H1 (cell line): ENCODE data around the gene CCNL2. TPM values are rescaled to one million over a fixed set of nuclear protein-coding genes. Genes with fewer than 3 reads are reported as not detected.

Source experiments
- CTCF ChIA-PET: fragments of 300-600 bp; sonication (Branson Sonifier 250); formaldehyde crosslinking; loops from one replicate; lab custom pipeline; 2021; ENCODE audit not compliant: partially characterized antibody; lab: Charles Lee
- POLR2A ChIA-PET: fragments of 300-600 bp; sonication (Branson Sonifier 250); formaldehyde crosslinking; loops from one replicate; lab custom pipeline; 2021; ENCODE audit warnings: inconsistent platforms; ENCODE audit not compliant: partially characterized antibody; lab: Charles Lee
- DNase-seq, 2 experiments: peaks; one replicate each; pipeline versions ENCODE4 v3.0.0 to v3.0.0-alpha.2; 2010 to 2022; ENCODE audit warnings: low spot score in 2 of 2, low read depth in 1 of 2, mixed read lengths in 1 of 2
- FAIRE-seq: peaks from 2 replicates; lab custom pipeline; 2011; peaks lifted over from hg19 to GRCh38; lab: Jason Lieb, UNC
- H2AFZ ChIP-seq: 2 replicates; pipeline ENCODE4 v1.8.1; 2012; ENCODE audit warnings: low read length, inconsistent platforms
- H2AK5ac ChIP-seq: 2 replicates; pipeline ENCODE4 v1.6.1; 2013; ENCODE audit warnings: low read depth, low read length
- H2BK120ac ChIP-seq: replicated peaks from 2 replicates; pipeline ENCODE3; 2013; ENCODE audit warnings: low read depth, low read length, inconsistent platforms
- H2BK12ac ChIP-seq: 2 replicates; pipeline ENCODE4 v1.6.1; 2013; ENCODE audit warnings: low read depth, low read length
- H2BK15ac ChIP-seq: 2 replicates; pipeline ENCODE4 v1.6.1; 2013; ENCODE audit warnings: low read length
- H2BK20ac ChIP-seq: 2 replicates; pipeline ENCODE4 v1.6.1; 2013; ENCODE audit warnings: low read length
- H2BK5ac ChIP-seq: 2 replicates; pipeline ENCODE4 v1.6.1; 2013; ENCODE audit warnings: low read depth, low read length
- H3K14ac ChIP-seq: 2 replicates; pipeline ENCODE4 v1.6.1; 2013; ENCODE audit warnings: inconsistent platforms; ENCODE audit not compliant: insufficient read length
- H3K18ac ChIP-seq: 2 replicates; pipeline ENCODE4 v1.6.1; 2013; ENCODE audit warnings: low read length; ENCODE audit errors: extremely low read depth
- H3K23ac ChIP-seq: 2 replicates; pipeline ENCODE4 v1.6.1; 2013; ENCODE audit warnings: inconsistent platforms; ENCODE audit not compliant: insufficient read length
- H3K23me2 ChIP-seq: 2 replicates; pipeline ENCODE4 v1.6.1; 2013; ENCODE audit warnings: low read depth, low read length
- H3K27ac ChIP-seq: 2 replicates; pipeline ENCODE4 v1.6.1; 2011; ENCODE audit warnings: low read depth, low read length, inconsistent platforms
- H3K27me3 ChIP-seq, 4 experiments: replicated peaks in 1 of 4; 1 replicate in 1 of 4; 2 replicates in 3 of 4; pipeline versions ENCODE4 v1.6.1 to v1.8.1; 2011 to 2013; ENCODE audit warnings: low read length in 3 of 4, mild to moderate bottlenecking in 3 of 4, inconsistent platforms in 2 of 4, mixed read lengths in 2 of 4, moderate library complexity in 1 of 4; ENCODE audit not compliant: control insufficient read depth in 3 of 4, insufficient read depth in 3 of 4; ENCODE audit errors: extremely low read depth in 1 of 4
- H3K36me3 ChIP-seq, 4 experiments: 2 replicates each; pipeline versions ENCODE4 v1.6.1 to v1.8.1; 2011 to 2013; ENCODE audit warnings: mild to moderate bottlenecking in 4 of 4, low read length in 3 of 4, moderate library complexity in 2 of 4, control low read depth in 1 of 4, inconsistent platforms in 1 of 4; ENCODE audit not compliant: insufficient read depth in 4 of 4, control insufficient read depth in 2 of 4
- H3K4ac ChIP-seq: replicated peaks from 2 replicates; pipeline ENCODE3; 2013; ENCODE audit warnings: low read length, low read depth, mixed read lengths, inconsistent platforms; ENCODE audit not compliant: insufficient read length
- H3K4me1 ChIP-seq, 4 experiments: replicated peaks in 1 of 4; 1 replicate in 1 of 4; 2 replicates in 3 of 4; pipeline versions ENCODE4 v1.6.1 to v1.8.1; 2011 to 2013; ENCODE audit warnings: low read length in 3 of 4, inconsistent platforms in 2 of 4, mixed read lengths in 1 of 4; ENCODE audit not compliant: insufficient read depth in 4 of 4, control insufficient read depth in 3 of 4
- H3K4me2 ChIP-seq, 2 experiments: 2 replicates each; pipeline versions ENCODE4 v1.6.1 to v1.8.1; 2011 to 2013; ENCODE audit warnings: low read depth in 2 of 2, low read length in 2 of 2, control low read depth in 1 of 2, inconsistent platforms in 1 of 2, mild to moderate bottlenecking in 1 of 2; ENCODE audit not compliant: insufficient read depth in 1 of 2
- H3K4me3 ChIP-seq, 4 experiments: fragments of 200-600, 300-600 bp in 1 of 4; sonication (generic), shearing (Covaris generic), sonication (Bioruptor Twin) in 1 of 4; 2 replicates each; pipeline versions ENCODE4 v1.5.1 to v1.8.1; 2011 to 2016; ENCODE audit warnings: low read length in 4 of 4, low read depth in 3 of 4, control low read depth in 2 of 4, inconsistent platforms in 2 of 4, mild to moderate bottlenecking in 2 of 4, mixed read lengths in 1 of 4, moderate library complexity in 1 of 4; ENCODE audit not compliant: insufficient read depth in 2 of 4; ENCODE audit errors: extremely low read depth in 1 of 4
- H3K56ac ChIP-seq: replicated peaks from 2 replicates; pipeline ENCODE3; 2013; ENCODE audit warnings: low read depth, mild to moderate bottlenecking, mixed read lengths, low read length, inconsistent platforms; ENCODE audit not compliant: insufficient read length
- H3K79me1 ChIP-seq: 2 replicates; pipeline ENCODE4 v1.6.1; 2013; ENCODE audit warnings: low read depth, low read length, control low read depth
- H3K79me2 ChIP-seq, 2 experiments: 2 replicates each; pipeline versions ENCODE4 v1.6.1 to v1.8.1; 2012 to 2013; ENCODE audit warnings: low read length in 2 of 2, mild to moderate bottlenecking in 2 of 2, inconsistent platforms in 1 of 2; ENCODE audit not compliant: insufficient read depth in 2 of 2, control insufficient read depth in 1 of 2
- H3K9ac ChIP-seq, 4 experiments: replicated peaks in 1 of 4; 1 replicate in 1 of 4; 2 replicates in 3 of 4; pipeline versions ENCODE4 v1.6.1 to v1.8.1; 2011 to 2013; ENCODE audit warnings: low read depth in 3 of 4, low read length in 3 of 4, control low read depth in 2 of 4, mild to moderate bottlenecking in 2 of 4, moderate library complexity in 2 of 4, inconsistent platforms in 1 of 4; ENCODE audit errors: extremely low read depth in 1 of 4
- H3K9me3 ChIP-seq, 2 experiments: 2 replicates each; pipeline versions ENCODE4 v1.6.1 to v1.8.1; 2012 to 2013; ENCODE audit warnings: mild to moderate bottlenecking in 2 of 2, moderate library complexity in 2 of 2, control low read depth in 1 of 2, inconsistent platforms in 1 of 2, low read depth in 1 of 2, low read length in 1 of 2, mixed read lengths in 1 of 2; ENCODE audit not compliant: insufficient read depth in 2 of 2
- H4K20me1 ChIP-seq, 2 experiments: replicated peaks in 1 of 2; 2 replicates each; pipeline versions ENCODE3 to v1.8.1; 2011 to 2013; ENCODE audit warnings: inconsistent platforms in 2 of 2, low read length in 2 of 2, mild to moderate bottlenecking in 1 of 2; ENCODE audit not compliant: insufficient read depth in 2 of 2, control insufficient read depth in 1 of 2
- H4K5ac ChIP-seq: 2 replicates; pipeline ENCODE4 v1.6.1; 2013; ENCODE audit warnings: low read length, low read depth, mixed read lengths, inconsistent platforms; ENCODE audit not compliant: insufficient read length
- H4K8ac ChIP-seq: 2 replicates; pipeline ENCODE4 v1.8.0; 2013; ENCODE audit warnings: mild to moderate bottlenecking, moderate library complexity, low read length, inconsistent platforms; ENCODE audit not compliant: insufficient read depth; ENCODE audit errors: extremely low read depth
- H4K91ac ChIP-seq: replicated peaks from 2 replicates; pipeline ENCODE3; 2013; ENCODE audit warnings: low read length, mixed read lengths, inconsistent platforms; ENCODE audit not compliant: insufficient read length
- CTBP2 ChIP-seq: IDR thresholded peaks from 2 replicates; pipeline ENCODE4 v1.7.0; 2011; ENCODE audit warnings: borderline replicate concordance, mild to moderate bottlenecking, moderate library complexity, mixed read lengths, low read length; ENCODE audit not compliant: insufficient read depth, insufficient read length
- SIX5 ChIP-seq: IDR thresholded peaks from 2 replicates; pipeline ENCODE4 v1.6.1; 2011; ENCODE audit warnings: mild to moderate bottlenecking, low read depth, low read length
- TAF7 ChIP-seq: optimal IDR thresholded peaks from 2 replicates; pipeline ENCODE3; 2011; ENCODE audit warnings: low read depth, mild to moderate bottlenecking, inconsistent platforms, low read length, moderate library complexity, borderline replicate concordance
- YY1 ChIP-seq: IDR thresholded peaks from 2 replicates; pipeline ENCODE4 v1.6.1; 2011; ENCODE audit warnings: low read depth, mild to moderate bottlenecking, low read length
- WGBS, 2 experiments: shearing (Covaris generic) in 1 of 2; methylation state at CpG; one replicate each; pipeline versions ENCODE4 v1.1.6 to v1.1.7; 2013 to 2015; ENCODE audit warnings: low lambda C conversion rate in 2 of 2, mixed read lengths in 2 of 2, inconsistent platforms in 1 of 2, low coverage in 1 of 2, missing lambda C conversion rate in 1 of 2; ENCODE audit not compliant: insufficient replicate concordance in 2 of 2, insufficient coverage in 1 of 2, insufficient read length in 1 of 2; ENCODE audit errors: extremely low coverage in 1 of 2, missing lambda C conversion rate in 1 of 2; 5-methylcytosine and 5-hydroxymethylcytosine counted together
- polyA plus RNA-seq, 7 experiments: library from polyadenylated mRNA; depleted of rRNA in 3 of 7; stranded (reverse) in 5 of 7; unstranded in 2 of 7; fragments of >200 nt in 5 of 7; fragments of 200-250 nt in 2 of 7; gene quantifications; 1 replicate in 5 of 7; 2 replicates in 1 of 7; 4 replicates in 1 of 7; pipeline versions ENCODE4 v1.2.1 to v1.2.3, GENCODE V29; 2011 to 2013; ENCODE audit warnings: missing spikeins in 2 of 7, mixed read lengths in 2 of 7
- total RNA-seq: library from RNA; stranded (reverse); fragmentation: NEBNext Ultra II Directional; extraction: Animal tissue kit (Norgen Biotek cat#: 25700); gene quantifications from 2 replicates; pipeline ENCODE4 v1.2.1, GENCODE V29; 2021
- TF ChIP-seq, protein P1 (sequence below): IDR thresholded peaks from 2 replicates; pipeline ENCODE4 v1.6.1; 2011; ENCODE audit warnings: low read depth, mild to moderate bottlenecking, low read length; ENCODE audit not compliant: insufficient read depth
- TF ChIP-seq, protein P2 (sequence below): IDR thresholded peaks from 2 replicates; pipeline ENCODE4 v1.6.1; 2011; ENCODE audit warnings: low read length, improper control_type of control experiment

CCNL2 gene
- total and polyA plus RNA-seq, 2 of the 8 experiments (the other 6 are each of a cell fraction or from before 2014, with no cell fraction given), result 79.8 to 120 TPM

DNA sequence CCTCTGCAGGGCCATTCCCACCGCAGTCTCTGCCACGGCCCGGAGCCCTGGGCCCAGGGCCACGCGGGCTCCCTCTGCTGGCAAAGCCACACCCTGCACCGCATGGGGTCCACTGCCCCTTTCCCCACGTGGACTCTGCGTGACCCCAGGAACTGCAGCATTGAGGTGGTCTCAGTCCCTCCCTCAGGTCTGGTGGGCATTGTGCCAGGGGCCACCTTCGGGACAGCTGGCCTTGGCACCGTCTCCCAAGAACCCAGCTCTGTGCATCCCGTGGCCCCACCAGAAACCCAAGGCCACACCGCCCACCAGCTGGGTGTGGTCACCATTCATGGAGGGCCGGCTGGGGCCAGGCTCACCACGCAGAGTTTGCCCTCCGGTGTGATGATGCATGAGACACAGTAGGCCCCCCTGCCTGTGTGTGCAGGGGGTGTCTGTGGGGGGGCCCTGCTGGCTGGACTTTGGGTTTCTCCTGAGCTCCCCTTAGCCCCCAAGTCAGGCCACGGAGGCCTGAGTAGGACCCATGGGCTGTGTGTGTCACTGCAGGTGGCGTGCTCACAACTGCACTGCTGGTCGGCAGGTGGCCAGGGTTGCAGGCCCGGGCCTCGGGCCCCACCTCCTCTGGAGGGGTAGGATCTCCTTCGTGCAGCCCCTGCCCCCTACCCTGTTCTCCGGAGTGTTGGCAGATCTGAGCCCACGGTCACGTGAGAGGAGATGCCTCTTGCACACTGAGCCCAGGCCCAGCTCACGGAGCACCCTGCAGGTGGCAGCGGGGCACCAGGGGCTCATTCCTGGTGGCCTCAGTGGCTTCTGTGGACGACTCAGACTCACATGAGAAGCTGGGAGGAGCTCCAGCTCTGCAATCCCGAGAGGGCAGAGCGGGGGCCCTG lies 42.1 kb upstream of the CCNL2 start:
- Histone ChIP-seq H3K23me2 (peaks cover 1% of the 10 kb centered on the region; the same call in 1 of the 2 replicates), H3K79me2 (peaks cover 0 to 7% of the 10 kb centered on the region in 2 experiments; a peak in 1 of 4 replicates), H3K4me1 (peaks cover 0 to 4% (median 3%) of the 10 kb centered on the region in 4 experiments; a peak in 5 of 7 replicates), H2BK5ac (no peak overlapping the region; the same call in 1 of the 2 replicates), H4K5ac (no peak overlapping the region), H3K56ac (no peak overlapping the region), H2BK20ac (no peak overlapping the region), H3K4ac (no peak overlapping the region), H4K91ac (no peak overlapping the region), H3K23ac (no peak overlapping the region), H2BK12ac (no peak overlapping the region), H3K4me2 (no peak overlapping the region), H2AFZ (no peak overlapping the region), H3K14ac (no peak overlapping the region), H2BK15ac (0 out of 2 replicates have a peak overlapping the region, but pooled peaks have one; percentile 72), H3K36me3 (peaks cover 0 to 7% (median 0%) of the 10 kb centered on the region in 4 experiments; a peak in 1 of 8 replicates), H3K79me1 (no peaks in the 10 kb centered on the region), H3K9me3 (no peaks in the 10 kb centered on the region), H3K4me3 (no peak overlapping the region), H4K20me1 (peaks cover 4 to 6% of the 10 kb centered on the region in 2 experiments), H2AK5ac (no peak overlapping the region), H3K27ac (no peak overlapping the region), H3K27me3 (peaks cover 0 to 3% (median 0%) of the 10 kb centered on the region in 4 experiments; a peak in 2 of 7 replicates), H3K9ac (no peak overlapping the region), H4K8ac (peak overlapping the region; percentile 71), H3K18ac (no peak overlapping the region), H2BK120ac (no peak overlapping the region)
- 89% methylated on average over 27 of the region's 29 CpGs; no CpG with 5 or more reads in 1 of the 2 experiments for WGBS, 2 experiments
- FAIRE-seq (no peak), DNase-seq (peak in 1 of 2 experiments; percentile 87)
- ChIA-PET POLR2A (interaction anchor here (0.7 to 22.9 kb wide), 10 partner anchors 8 to 116 kb away, joined by 3 to 515 read pairs (median 4); partner anchors contain the start of genes AURKAIP1, CCNL2 and MRPL20), CTCF (interaction anchor here (0.6 to 4.3 kb wide), 29 partner anchors 10 to 181 kb away, joined by 3 to 36 read pairs (median 4); partner anchors contain the start of genes CCNL2 and MRPL20)
- TF ChIP-seq TAF7 (no peak), YY1 (0 out of 2 replicates have a peak, but pooled peaks have one; percentile 13), CTBP2 (no peak), SIX5 (no peak)
- TF ChIP-seq, protein P1, sequence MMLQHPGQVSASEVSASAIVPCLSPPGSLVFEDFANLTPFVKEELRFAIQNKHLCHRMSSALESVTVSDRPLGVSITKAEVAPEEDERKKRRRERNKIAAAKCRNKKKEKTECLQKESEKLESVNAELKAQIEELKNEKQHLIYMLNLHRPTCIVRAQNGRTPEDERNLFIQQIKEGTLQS, result 0 out of 2 replicates have a peak, but pooled peaks have one; percentile 9
- TF ChIP-seq, protein P2, sequence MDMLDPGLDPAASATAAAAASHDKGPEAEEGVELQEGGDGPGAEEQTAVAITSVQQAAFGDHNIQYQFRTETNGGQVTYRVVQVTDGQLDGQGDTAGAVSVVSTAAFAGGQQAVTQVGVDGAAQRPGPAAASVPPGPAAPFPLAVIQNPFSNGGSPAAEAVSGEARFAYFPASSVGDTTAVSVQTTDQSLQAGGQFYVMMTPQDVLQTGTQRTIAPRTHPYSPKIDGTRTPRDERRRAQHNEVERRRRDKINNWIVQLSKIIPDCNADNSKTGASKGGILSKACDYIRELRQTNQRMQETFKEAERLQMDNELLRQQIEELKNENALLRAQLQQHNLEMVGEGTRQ, result no peak
